ENCODE results near the gene GALNTL6. TPM values are rescaled to one million over a fixed set of nuclear protein-coding genes. Genes with fewer than 3 reads are reported as not detected.
"Not testable (repeated sequence)": the region's sequence is repeated elsewhere in the genome, so short reads cannot be mapped to it uniquely, and the experiment has no call there.

The GALNTL6 gene
- polyA plus RNA-seq, 4 donors = 0.19 to 3.2 (median 0.74) TPM

- DNase-seq (ENCODE audit: low read depth in 4 of 4, low spot score in 3 of 4) = no peak
Measured at GRCh38 chr4:172838943-172839342, 1025.7 kb downstream of the GALNTL6 start.

- DNase-seq (ENCODE audit: low read depth in 4 of 4, low spot score in 3 of 4) = no peak
Measured at GRCh38 chr4:172842779-172843178, 1029.6 kb downstream of the GALNTL6 start.

- DNase-seq (ENCODE audit: low read depth in 4 of 4, low spot score in 3 of 4) = no peak
Measured at GRCh38 chr4:172843192-172843591, 1030.0 kb downstream of the GALNTL6 start.

- DNase-seq (ENCODE audit: low read depth in 4 of 4, low spot score in 3 of 4) = no peak
Measured at GRCh38 chr4:172844556-172844955, 1031.4 kb downstream of the GALNTL6 start.

- DNase-seq (ENCODE audit: low read depth in 4 of 4, low spot score in 3 of 4) = no peak
Measured at GRCh38 chr4:172845281-172845680, 1032.1 kb downstream of the GALNTL6 start.

GRCh38 chr4:172850838-172851237 lies 1037.6 kb downstream of the GALNTL6 start:
- no peak for DNase-seq (ENCODE audit: low read depth in 4 of 4, low spot score in 3 of 4)

- DNase-seq (ENCODE audit: low read depth in 4 of 4, low spot score in 3 of 4) = no peak
Measured at GRCh38 chr4:172851534-172851933, 1038.3 kb downstream of the GALNTL6 start.

GRCh38 chr4:172857026-172857425 lies 1043.8 kb downstream of the GALNTL6 start:
- no peak for DNase-seq (ENCODE audit: low read depth in 4 of 4, low spot score in 3 of 4)

GRCh38 chr4:172858731-172859230 lies 1045.6 kb downstream of the GALNTL6 start:
- DNase-seq (ENCODE audit: low read depth in 4 of 4, low spot score in 3 of 4) = no peak

- DNase-seq (ENCODE audit: low read depth in 4 of 4, low spot score in 3 of 4) = no peak
Measured at GRCh38 chr4:172865103-172865502, 1051.9 kb downstream of the GALNTL6 start.

GRCh38 chr4:172865531-172866127 lies 1052.4 kb downstream of the GALNTL6 start:
- no peak for DNase-seq (ENCODE audit: low read depth in 4 of 4, low spot score in 3 of 4)

GRCh38 chr4:172866421-172866820 lies 1053.2 kb downstream of the GALNTL6 start:
- no peak for DNase-seq (ENCODE audit: low read depth in 4 of 4, low spot score in 3 of 4)

GRCh38 chr4:172867835-172868234 lies 1054.6 kb downstream of the GALNTL6 start:
- no peak for DNase-seq (ENCODE audit: low read depth in 4 of 4, low spot score in 3 of 4)

GRCh38 chr4:172868271-172868670 lies 1055.1 kb downstream of the GALNTL6 start:
- DNase-seq (ENCODE audit: low read depth in 4 of 4, low spot score in 3 of 4) = no peak

- DNase-seq (ENCODE audit: low read depth in 4 of 4, low spot score in 3 of 4) = no peak
Measured at GRCh38 chr4:172869621-172870268, 1056.5 kb downstream of the GALNTL6 start.

- no peak for DNase-seq (ENCODE audit: low read depth in 4 of 4, low spot score in 3 of 4)
Measured at GRCh38 chr4:172871381-172871780, 1058.2 kb downstream of the GALNTL6 start.

GRCh38 chr4:172874944-172875343 lies 1061.7 kb downstream of the GALNTL6 start:
- DNase-seq (ENCODE audit: low read depth in 4 of 4, low spot score in 3 of 4) = no peak

GRCh38 chr4:172876394-172876793 lies 1063.2 kb downstream of the GALNTL6 start:
- no peak for DNase-seq (ENCODE audit: low read depth in 4 of 4, low spot score in 3 of 4)

- no peak for DNase-seq (ENCODE audit: low read depth in 4 of 4, low spot score in 3 of 4)
Measured at GRCh38 chr4:172881645-172882044, 1068.4 kb downstream of the GALNTL6 start.

GRCh38 chr4:172887358-172887757 lies 1074.2 kb downstream of the GALNTL6 start:
- DNase-seq (ENCODE audit: low read depth in 4 of 4, low spot score in 3 of 4) = not testable (repeated sequence)

GRCh38 chr4:172887959-172888358 lies 1074.8 kb downstream of the GALNTL6 start:
- no peak for DNase-seq (ENCODE audit: low read depth in 4 of 4, low spot score in 3 of 4)

- no peak for DNase-seq (ENCODE audit: low read depth in 4 of 4, low spot score in 3 of 4)
Measured at GRCh38 chr4:172892300-172892699, 1079.1 kb downstream of the GALNTL6 start.

Measured in left renal pelvis (tissue), 4 donors.